Islet precursor cell (in vitro differentiated cells): ENCODE results near the gene REG4.

ENCODE experiments used
- DNase-seq: peaks from one replicate; pipeline ENCODE4 v3.0.0-alpha.2; 2018

Gene REG4

GRCh38 chr1:119778886-119779560, 32.2 kb downstream of the REG4 start:
- DNase-seq: no peak

GRCh38 chr1:119778359-119778758, 32.9 kb downstream of the REG4 start:
- DNase-seq: peak; percentile 8

DNA sequence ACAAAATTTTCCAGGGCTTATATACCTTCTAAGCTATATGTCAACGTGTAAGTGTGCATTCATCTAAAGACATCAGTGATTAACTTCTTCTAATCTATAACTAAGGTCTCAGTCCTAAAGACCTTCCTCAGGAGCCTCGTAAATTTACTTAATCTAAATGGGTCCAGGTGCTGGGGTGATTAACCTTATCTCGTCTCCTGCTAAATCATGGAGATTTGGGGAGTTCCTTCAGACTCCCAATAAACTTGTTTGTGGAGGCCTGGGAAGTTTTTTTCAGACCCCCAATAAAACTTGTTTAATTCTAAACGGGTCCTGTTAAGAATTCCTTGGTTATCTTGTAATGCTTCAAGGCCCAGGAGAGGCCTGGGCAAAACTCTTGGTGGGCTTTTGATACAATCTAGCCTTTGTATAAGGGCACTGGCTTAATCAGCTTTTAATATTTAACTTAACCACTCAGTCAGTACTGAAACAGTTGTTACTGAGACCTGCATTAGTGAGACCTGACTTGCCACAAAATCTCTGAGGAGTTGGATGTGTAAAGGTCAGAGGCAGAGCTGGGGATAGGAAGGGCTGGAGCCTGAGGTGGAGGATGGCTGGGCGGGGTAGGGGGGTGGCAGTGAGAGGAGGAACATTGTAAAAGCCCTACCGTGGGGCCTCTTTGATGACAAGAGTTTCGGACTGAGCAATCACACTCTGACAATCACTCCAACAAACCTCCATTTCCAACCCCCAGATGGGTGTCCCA, 36.3 kb downstream of the REG4 start:
- DNase-seq: no peak

DNA sequence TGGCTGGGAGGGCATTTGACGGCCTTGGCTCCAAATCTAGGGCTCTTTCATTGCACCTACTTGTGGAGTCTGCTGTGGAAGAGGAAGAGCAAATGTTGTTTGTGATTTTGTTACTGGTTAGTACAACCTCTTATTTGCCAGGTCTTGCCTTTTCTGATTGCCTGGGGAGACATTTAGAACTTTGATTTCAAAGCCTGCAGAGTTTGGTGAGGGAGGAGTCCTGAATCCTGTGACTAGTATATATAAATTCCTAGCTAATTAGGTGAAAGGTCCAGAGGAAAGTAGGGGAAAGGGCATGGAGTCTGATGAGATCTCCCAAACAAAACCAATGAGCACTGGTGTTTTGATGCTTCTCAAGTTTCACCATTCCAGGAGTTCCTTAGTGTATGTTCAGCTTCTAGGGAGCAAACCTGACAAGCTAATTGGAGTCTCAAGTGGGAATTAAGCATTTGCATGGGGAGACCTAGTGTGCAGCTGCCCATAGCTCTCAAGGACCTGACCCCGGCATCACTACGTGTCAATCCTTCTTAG, 37.5 kb downstream of the REG4 start:
- peak; percentile 69 for DNase-seq

GRCh38 chr1:119772298-119772697, 39.0 kb downstream of the REG4 start:
- DNase-seq: no peak

DNA sequence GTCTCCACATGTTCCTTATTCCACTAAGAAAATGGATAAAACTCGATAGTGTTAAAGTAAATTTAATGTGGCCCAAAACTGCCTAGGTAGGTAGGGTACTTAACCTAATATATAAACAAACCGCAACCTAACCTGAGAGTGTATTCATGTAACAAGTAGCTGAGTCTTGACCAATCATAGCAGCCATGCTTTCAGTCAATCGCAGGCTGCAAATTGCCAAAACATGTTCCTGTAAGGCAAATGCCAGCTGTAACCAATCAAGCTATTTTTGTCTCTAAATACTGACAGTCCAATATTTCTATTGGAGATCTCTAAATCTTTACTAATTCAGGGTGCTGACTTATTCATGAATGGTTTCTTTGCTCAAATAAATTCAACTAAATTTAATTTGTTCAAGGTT, 39.5 kb downstream of the REG4 start:
- DNase-seq: no peak

DNA sequence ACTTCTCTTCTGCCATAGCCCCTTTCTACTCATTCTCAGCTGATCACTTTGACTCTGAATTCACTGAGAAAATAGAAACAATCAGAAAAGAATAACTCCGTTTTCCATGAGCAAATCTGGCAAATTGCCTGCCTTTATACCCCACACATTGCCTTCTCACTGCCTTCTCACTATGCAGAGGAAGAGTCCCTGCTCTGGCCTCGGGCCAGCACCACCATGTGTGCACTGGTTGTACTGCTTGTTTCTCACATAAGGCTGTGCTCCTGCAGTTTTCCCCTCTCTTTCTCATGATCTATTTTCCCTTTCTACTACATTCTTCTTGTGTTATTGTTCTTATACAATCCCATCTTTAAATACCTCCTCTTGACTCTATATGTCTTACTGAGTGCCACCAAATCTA, 40.2 kb downstream of the REG4 start:
- DNase-seq: no peak

DNA sequence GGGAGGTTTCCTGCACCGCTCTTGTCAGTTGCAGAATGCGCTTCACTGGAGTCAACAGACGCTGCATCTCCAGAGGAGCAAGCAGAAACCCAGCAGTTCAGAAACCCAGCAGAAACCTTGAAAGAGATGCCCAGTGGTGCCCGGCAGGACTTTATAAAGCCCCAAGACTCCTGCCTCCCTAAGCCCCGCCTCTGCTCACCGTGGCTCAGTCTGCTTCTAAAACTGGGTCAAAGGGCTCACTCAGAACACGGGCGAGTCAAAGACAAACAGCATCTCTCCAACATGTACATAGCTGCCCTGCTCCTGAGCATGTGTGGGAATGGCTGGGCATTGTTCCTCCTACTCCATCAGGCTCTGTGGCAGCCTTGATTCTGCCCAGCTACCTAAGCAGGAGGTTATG, 42.5 kb downstream of the REG4 start, which contains the start of gene HMGCS2:
HMGCS2 (minus strand) TSS at position 128 of the 400 bp plus-strand sequence; CDS start at position 67, 61 bp downstream.
- DNase-seq: no peak

DNA sequence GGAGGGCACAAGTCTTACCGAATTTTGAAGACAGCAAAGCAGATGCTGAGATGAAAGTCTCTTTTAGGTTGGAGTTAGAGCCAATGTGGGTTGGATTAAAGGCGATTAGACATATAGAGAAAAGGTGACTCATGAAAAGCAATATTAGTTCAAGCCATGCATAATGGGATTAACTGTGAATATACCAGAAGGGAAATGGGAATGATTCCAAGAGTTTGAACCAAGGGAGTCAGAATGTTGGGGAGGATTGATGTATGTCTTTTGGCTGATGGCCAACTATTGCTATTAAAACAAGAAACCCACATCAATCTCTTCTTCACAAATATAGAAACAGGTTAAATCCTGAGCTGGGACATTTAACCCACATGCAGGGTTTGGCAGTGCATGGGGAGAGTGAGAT, 43.8 kb downstream of the REG4 start:
- DNase-seq: no peak

DNA sequence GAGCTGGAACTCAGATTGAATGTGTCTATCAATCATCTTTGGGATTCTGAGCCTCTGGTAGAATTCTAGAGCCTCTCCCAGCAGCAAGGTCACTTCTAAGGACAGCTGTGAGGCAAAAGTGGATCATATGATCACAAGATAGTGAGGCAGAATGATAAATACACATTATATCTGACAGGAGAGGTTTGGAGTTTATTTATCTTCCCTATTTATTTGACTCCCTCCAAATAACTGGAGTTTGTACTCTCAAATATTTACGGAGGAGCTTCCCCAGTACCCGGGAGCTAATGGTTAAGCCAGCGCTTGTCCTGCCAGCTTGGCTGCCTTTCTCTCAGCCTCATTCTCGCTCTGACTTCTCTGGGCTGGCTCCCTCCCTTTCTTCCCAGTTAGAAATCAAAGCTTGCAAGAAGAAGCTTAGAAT, 44.9 kb downstream of the REG4 start:
- no peak for DNase-seq

DNA sequence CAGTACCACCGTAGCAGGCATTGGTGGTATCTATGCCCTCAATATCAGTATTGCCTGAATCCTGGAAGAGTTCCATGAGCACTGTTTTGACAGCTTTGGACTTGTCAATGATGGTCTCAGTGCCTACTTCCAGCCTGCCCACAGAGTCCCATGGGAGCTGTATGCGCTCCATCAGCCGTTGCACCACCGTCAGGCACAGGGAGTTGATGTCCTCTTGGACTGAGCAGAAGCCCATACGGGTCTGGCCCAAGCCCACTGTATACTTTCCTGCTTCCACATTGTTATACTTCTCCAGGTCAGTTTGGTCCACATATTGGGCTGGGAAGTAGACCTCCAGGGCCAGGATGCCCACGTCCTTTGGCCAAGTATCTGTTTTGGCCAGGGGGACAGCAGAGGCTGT, 47.0 kb downstream of the REG4 start:
- DNase-seq: no peak

DNA sequence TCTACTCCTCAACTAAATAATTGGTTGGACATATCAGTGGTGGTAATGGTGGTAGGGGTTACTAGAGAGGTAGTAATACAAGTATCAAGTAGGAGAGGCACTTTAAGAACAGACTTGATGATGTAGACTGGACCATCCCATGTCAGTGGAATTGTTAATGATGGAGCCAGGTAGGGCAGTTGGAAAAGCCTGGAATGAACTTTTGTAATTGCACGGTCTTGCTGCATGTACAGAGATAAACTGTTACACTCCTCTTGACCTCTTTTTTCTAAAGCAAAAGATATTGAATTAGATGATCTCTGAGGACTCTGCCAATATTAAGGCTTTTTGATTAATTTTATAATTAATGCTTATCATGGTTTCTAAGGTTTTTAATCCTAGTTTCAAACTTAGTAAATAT, 48.3 kb downstream of the REG4 start:
- no peak for DNase-seq

DNA sequence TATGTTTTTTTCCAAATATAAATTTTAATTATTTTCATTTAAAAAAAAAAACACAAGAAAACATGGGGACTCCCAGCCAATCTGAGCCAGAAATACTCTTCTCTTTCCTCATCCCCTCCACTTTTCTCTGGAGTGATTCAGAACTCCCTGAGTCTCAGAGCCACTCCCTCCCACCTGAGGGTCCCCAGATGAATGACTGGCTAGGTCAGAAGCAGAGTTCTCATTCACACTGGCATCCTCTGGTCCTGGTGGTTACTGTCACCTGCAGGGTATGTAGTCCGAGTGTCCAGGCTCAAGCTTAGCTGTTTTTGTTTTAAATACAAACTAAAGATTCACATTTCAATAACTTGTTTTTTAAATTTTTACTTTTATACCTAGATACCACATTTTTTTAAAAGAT, 48.9 kb downstream of the REG4 start:
- DNase-seq: no peak

GRCh38 chr1:119758584-119758983, 52.7 kb downstream of the REG4 start:
- DNase-seq: no peak

- no peak for DNase-seq
These were observed 58.7 kb downstream of the REG4 start for GRCh38 chr1:119752592-119752991.

DNA sequence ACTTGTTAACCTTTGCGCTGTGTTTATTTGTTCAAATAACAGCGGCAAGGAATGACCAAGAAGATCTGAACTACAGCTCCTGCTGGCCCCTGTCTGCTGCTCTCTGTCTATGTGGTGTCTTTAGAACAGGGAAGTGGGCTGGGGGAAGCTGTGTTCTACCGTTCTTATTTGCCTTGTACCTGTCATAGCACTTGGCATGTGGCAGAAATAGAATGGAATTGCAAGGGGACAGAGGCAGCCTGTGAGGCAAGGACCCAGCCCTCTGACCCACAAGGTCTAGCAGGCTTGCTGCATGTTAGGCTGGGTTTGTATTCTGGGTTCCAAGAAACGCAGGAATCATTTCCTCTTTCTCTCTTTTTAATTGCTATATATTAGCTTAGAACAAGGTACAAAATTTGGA, 63.2 kb downstream of the REG4 start:
- DNase-seq: peak; percentile 10

GRCh38 chr1:119747451-119747850, 63.8 kb downstream of the REG4 start:
- DNase-seq: no peak

- peak; percentile 25 for DNase-seq
These were observed 66.2 kb downstream of the REG4 start for GRCh38 chr1:119745034-119745433.

DNA sequence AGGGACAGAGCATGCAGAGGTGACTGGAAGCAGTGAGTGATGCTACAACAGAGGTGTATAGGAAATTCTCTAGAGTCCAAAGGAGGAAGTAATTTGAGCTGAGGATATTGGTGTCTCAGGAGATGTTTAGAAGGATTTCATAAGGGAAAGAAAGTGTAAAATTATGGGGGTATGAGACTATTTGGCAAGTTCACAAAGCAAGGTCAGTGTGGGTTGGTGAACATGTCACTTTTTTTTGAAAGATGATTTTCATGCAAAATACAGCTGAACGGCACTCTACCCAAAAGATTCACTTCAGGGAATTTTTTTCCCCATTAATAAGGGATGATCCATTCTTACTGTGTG, 66.7 kb downstream of the REG4 start:
- no peak for DNase-seq
